HG03060 (cell line): ENCODE measurements around the gene BCL6B.

Experiments used
- ATAC-seq: cut with Tn5 transposase; IDR thresholded peaks from one replicate; pipeline ENCODE4 v1.9.1; 2021; ENCODE audit warnings: low read depth, moderate number of reproducible peaks; ENCODE audit not compliant: unreplicated experiment

The BCL6B gene

DNA sequence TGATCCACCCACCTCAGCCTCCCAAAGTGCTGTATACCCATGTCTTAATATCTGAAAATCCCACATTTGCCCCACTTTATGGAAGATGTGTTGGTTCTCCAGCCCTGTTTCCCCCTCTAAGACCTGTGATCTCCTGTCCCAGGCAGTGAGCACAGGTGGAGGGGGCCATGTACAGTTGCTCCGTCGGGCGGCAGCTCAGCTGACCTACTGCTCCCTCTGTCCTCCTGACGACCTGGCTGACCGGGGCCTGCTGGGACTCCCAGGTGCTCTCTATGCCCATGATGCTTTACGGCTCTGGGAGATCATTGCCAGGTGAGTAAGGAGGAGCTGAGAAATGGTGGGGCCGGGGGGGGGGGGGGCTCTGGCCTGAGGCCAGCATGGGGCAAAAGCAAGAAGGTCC, 17.1 kb upstream of the BCL6B start:
- ATAC-seq, result no peak

DNA sequence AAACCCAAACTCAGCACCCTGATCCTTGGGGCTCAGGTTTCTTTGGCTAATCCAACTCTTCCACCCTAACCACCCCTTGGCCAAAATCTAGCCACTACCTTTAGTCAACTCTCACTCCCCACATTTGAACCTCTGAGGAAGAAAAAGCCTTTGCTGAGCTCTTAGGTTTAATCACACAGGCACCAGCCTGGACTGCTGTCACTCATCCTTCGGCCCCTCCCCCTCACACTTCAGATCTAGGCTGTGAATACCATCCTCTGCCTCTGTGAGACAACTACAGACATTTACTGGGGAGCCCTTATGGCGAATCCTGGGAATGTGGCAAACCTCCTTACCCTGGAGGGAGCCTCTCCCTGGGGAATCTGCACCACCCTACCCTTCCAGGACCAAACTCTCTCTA, 15.7 kb upstream of the BCL6B start:
- no peak for ATAC-seq

DNA sequence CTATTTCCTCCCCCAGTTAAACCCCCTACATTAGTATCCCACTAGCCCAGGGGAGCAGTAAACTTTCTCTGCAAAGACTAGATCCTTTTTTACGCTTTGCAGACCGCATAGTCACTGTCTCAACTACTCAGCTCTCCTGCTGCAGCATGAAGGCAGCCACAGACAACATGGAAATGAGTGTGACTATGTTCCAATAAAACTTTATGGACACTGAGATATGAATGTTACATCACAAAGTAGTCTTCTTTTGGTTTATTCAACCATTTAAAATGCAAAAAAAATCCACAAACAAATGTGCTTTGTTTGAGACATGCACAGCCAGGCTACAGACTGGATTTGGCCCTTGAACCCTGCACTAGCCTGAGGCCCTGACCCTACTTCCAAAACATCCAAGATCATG, 12.3 kb upstream of the BCL6B start:
- ATAC-seq, result no peak

DNA sequence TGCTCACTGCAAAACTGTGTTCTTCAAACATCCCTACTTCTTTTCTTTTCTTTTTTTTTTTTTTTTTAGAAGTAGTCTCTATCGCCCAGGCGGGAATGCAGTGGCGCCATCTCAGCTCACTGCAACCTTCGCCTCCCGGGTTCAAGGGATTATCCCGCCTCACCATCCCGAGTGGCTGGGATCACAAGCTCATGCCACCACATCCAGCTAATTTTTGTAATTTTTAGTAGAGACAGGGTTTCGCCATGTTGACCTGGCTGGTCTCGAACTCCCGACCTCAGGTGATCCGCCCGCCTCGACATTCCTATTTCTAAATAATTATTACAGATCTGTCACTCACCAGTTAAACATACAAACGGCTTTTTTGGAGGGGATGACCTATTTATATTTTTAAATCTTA, 11.4 kb upstream of the BCL6B start:
- ATAC-seq, result no peak

DNA sequence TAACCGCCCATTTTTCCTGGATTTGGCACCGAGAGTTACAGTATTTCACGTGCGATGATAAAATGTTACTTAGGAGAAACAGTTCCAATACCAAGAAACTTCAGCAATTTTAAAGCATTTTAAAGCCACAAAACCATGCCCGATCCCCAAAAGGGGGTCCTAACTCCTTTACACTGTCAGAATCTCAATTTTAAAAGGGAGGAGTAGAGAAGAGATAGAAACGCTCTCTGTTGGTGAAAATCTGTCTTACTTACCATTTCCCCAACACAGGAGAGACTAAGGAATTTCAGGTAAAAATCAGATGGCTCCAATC, 11.0 kb upstream of the BCL6B start:
- ATAC-seq, result no peak

DNA sequence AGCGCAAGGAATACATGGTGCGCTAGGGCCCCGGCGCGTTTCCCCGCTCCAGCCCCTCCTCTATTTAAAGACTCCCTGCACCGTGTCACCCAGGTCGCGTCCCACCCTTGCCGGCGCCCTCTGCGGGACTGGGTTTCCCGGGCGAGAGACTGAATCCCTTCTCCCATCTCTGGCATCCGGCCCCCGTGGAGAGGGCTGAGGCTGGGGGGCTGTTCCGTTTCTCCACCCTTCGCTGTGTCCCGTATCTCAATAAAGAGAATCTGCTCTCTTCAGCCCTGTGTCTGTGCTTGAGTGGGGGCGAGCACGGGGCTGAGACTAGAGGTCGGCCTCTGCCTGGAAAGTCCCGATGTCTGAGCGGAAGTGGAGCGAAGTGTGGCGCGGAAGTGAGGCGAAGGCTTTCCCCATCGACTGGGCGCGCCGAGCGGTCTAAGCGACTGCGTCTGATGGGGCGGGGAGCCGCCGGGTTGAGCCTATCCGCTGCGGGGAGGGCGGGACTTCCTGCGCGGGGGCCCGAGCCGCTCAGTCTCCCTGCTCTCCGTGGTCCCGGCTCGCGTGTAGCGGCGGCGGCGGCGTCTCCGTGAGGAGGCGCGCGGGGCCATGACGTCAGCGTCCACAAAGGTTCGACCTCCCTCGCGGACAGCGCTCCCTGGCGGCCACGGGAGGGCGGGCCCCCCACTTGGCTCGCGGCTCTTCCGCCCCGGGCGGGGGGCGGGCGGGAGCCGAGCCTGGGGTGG, 8.4 kb upstream of the BCL6B start:
- ATAC-seq, result peak; percentile 74

DNA sequence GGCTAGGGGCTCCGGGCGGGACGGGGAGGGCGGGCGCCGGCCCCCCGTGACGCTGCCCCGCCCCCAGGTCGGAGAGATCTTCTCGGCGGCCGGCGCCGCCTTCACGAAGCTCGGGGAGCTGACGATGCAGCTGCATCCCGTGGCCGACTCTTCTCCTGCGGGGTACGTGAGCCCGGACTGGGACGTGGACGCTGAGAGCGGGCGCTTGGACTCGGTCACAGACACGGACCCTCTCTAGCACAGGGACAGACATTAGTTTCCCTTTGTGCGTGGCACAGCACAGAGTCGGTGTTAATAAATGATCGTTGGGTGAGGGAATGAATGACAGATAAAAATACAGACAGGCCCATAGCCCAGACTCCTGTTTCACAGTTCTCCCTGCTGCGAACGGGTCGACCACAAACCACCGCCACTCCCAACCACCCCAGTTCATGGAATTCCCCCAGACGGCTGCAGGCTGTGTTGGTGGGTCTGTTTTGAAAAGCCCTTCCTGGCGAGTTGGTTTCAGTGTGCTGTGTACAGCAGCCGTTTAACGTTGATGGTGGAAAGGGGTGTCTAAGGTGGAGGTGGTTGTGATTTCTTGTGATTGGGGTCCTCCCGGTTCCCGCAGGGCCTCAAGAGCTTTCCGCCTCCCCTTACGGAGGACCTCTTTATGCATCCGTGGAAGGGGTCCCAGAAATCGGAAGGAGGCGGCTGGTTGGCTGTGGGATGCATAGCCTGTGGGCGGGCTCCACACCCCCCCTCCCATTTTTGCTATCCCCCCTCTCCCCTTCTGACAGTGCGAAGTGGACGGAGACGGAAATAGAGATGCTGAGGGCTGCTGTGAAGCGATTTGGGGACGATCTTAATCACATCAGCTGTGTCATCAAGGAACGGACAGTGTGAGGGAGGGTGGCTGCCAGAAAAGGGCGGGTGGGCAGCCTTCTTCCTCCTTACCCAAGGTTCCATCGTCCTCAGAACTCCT, 7.6 kb upstream of the BCL6B start:
- ATAC-seq, result peak; percentile 19

DNA sequence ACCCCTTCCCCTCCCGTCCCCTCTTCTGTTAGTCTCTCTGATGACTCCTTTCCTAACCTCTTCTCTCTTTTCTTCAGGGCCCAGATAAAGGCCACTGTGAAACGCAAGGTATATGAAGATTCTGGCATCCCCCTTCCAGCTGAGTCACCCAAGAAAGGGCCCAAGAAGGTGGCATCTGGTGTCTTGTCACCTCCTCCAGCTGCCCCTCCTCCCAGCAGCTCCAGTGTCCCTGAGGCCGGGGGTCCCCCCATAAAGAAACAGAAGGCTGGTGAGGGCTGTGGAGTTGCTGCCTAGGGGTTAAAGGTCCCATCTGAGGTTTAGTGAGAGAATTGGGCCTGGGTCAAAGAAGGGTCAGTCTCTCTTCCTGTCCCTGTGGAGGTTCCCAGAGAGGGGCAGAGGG, 6.4 kb upstream of the BCL6B start:
- ATAC-seq, result no peak

DNA sequence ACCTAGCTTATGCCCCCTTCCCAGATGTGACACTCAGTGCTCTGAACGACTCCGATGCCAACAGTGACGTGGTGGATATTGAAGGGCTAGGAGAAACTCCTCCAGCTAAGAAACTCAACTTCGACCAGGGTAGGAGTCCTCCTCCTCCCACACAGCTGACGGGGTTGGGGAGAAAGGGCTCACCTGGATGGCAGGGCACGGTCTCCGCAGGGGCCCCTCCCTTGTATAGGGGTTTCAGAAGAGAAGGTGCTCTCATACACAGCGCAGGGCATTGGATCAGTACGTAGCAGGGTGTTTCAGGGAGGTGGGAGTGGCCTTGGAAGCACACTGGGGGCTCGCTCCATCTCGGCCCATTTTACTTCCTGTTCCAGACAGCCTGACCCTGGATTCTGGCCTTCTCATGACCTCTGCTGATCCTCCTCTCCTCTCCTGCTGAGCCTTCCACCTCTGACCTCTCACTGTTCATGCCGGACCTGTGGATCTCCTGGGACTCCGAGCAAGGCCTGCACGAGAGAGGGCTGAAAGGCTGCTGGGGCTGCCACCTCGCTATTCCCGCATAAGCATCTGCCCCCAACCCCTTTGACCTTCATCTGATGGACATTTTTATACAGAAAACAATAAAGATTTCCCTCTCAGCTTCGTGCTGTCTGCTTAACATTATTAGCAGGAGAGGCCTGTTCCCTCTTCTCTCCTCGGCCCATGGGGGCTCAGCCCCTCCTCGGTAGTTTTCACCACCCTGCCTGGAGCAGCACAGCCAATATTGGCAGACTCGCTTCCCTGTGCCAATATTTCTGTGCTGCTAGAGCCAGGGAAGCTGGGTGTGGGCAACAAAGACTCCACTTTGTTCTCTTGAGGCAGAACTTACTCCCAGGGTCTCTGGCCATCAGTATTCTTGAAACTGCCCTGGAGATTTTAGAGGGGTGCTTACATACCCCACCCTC, 5.7 kb upstream of the BCL6B start:
- ATAC-seq, result no peak

DNA sequence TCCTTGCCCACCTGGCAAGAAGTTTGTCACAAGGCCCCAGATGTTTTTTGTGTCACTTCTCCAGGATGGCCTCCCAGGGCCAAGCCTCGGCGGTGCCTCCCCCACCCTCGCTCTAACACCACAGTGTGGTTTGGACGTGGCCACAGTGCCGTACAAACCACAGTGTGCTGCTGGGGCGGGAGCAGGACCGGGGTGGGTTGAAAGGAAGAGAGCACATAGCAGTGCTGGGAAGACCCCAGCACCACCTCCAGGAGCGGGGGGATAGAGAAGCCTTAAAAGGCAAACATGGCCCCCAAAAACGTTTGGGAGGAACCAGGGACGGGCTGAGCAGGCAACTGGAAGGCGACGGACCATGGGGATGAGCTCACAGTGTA, 5.0 kb upstream of the BCL6B start:
- no peak for ATAC-seq

DNA sequence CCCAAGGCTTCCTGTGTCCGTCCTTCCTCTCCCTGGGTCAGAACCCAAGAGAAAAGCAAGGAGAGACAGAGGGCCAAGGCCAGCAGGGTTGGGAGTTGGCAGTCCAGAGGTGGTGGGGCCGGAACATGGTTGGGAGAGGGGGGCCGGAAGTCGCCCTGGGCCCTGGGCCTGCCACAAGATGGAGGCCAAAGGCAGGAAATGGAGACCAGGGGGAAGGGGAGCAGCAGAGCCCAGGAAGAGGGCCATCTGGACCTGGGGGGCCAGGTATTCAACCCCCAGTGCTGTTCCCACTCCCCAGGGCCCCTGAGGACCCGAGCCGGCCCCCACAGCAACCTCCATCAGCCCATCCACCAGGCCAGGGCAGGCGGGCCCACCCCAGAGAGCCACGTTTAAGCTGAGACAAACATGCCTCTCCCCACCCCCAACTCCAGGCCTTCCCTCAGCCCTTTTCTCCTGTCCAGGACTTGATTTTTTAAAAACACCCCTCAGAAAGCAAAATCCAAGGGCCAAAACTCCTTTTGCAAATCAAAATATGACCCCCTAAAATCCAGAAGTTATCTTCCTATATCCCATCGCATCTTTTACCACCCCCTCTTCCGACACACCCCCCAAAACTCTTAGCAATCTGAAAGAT, 4.4 kb upstream of the BCL6B start:
- no peak for ATAC-seq

DNA sequence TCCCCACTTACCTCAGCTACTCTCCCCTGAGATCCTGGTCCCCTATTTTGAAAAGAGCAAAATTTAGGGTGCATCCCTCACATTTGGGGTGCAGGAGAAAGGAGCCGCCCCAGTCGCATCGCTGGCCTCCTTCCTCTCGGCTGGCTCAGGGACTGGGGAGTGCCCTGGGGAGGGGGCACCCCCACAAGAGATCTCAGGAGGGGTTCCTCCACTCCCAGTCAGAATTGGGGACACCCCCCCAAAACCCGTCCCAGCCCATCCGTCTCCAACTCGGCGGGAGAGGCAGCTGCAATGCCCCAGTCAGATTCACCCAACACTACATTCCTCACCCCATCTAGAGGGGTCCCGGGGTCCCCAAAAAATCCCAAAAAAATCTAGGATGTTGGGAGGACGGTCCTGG, 3.5 kb upstream of the BCL6B start:
- no peak for ATAC-seq

DNA sequence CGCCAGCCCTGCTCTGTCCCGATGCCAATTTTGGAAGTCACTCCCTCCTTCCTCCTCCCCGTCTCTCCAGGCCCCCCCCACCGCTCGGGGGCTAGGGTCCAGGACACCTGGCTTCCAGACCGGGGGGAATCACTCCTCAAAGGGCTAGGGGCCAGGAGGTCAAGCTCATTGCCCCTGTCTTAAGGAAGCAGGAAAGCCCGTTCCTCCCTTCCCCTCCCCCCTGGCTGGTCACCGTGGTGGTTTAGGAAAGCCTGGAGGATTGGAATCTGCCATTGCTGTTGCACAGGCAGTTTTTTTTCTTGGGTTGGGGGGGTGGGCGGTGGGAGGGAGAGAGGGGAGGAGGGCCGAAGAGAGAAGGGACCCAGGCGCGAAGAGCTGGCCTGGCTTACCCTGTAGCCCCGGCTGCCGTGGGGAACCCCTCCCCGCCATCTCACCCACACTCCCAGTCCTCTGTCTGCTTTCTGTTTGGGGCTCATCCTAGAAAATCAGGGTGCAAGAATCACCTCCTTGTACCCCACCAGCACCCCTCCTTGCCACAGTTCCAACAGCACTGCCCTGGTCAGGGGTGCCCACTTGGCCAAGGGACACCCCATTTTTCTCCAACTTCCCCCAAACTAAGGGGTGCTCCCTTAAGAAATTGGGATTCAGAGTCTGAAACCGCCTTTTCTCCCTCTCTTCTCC, 2.9 kb upstream of the BCL6B start:
- no peak for ATAC-seq

DNA sequence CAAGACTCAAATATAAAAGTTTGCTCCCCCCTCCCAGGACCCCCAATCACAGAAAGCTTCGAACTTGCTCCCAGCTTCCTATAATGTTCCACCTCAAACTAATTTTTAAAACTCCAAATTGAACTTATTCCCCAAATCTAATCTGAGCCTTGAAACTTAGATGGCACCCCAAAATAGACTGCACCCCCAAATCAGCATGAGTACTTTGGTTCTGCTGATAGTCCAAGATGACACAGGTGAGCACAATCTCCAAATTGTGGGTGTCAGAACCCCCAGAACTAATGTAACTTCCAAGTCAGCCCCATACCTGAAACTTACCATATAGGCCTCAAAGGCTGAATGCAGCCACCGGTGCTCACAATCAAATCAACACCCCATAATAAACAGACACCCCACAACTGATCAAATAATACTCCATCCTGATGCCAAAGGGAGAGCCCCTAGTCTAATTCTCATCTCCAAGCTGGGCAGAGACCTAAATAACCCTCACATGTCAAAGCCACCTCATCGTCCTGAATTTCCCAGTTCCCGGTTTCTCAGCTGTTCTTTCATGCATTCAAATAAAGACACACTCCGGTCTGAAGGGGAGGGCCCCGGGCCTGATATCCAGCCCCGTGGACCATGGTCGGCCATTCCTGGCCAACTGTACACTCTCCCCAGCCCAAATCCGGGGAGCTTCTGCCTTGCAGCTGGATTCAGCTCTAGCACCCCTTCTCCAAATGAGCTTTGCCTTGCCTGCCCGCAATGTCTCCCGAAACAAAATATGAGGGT, 1.8 kb upstream of the BCL6B start:
- no peak for ATAC-seq

DNA sequence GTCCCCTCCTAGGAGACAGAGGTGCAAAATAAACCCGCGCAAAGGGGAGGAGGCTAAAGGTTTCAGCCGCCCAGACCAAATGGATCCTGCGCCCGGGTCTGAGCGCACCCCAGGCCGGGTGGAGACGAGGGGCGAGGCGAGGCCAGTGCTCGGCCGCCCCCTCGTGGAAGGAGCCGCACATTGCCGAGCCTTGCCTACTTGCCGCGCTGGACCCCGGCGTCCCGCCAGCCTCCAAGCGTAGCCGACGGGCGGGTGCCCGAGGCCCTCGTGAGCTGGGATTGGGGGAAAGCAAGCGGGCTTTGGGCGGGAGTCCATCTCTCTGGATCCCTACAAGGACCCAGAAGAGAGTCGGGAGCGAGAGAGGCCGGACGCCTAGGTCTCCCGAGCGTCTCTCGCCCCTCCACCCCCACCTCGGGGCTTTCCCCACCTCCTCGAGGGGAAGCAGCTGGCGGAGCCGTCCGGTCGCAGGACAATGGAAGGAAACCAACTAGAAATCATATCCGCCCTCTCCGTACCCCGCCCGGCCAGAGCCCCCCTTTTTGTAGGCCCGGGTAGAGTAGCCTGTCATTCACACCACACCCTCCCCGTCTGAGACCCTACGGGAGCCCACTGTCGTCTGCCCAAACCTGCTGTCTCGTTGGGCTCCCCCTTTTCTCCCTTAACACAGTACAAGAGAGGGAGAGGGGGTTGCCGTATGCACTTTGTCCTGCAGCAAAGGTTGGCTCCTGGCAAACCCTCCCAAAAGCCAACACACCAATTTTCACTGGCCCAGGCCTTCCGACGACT, 664 bp upstream of the BCL6B start:
- ATAC-seq, result peak; percentile 46

DNA sequence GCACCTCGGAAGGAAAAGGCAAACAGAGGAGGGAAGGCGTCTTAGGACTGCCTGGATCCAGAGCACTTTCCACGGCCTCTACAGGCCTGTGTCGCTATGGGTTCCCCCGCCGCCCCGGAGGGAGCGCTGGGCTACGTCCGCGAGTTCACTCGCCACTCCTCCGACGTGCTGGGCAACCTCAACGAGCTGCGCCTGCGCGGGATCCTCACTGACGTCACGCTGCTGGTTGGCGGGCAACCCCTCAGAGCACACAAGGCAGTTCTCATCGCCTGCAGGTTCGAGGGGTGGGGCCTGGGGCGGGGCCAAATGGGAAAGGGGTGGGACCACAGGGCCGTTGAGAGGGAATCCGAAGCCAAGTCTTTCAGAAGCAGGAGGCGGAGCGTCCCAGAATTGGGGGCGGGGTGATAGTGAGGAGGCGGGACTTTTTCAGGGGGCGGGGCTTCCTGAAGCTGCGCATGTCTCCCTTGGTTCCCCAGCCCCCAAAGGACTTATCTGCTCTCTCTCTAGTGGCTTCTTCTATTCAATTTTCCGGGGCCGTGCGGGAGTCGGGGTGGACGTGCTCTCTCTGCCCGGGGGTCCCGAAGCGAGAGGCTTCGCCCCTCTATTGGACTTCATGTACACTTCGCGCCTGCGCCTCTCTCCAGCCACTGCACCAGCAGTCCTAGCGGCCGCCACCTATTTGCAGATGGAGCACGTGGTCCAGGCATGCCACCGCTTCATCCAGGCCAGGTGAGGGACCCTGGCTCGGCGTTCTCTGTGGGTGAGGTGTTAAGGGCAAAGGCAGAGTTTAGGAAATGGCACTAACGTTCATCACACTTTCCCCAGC, 939 bp downstream of the BCL6B start:
- ATAC-seq, result no peak

DNA sequence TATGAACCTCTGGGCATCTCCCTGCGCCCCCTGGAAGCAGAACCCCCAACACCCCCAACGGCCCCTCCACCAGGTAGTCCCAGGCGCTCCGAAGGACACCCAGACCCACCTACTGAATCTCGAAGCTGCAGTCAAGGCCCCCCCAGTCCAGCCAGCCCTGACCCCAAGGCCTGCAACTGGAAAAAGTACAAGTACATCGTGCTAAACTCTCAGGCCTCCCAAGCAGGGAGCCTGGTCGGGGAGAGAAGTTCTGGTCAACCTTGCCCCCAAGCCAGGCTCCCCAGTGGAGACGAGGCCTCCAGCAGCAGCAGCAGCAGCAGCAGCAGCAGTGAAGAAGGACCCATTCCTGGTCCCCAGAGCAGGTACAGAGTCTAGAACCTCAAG, 1.5 kb downstream of the BCL6B start:
- no peak for ATAC-seq

DNA sequence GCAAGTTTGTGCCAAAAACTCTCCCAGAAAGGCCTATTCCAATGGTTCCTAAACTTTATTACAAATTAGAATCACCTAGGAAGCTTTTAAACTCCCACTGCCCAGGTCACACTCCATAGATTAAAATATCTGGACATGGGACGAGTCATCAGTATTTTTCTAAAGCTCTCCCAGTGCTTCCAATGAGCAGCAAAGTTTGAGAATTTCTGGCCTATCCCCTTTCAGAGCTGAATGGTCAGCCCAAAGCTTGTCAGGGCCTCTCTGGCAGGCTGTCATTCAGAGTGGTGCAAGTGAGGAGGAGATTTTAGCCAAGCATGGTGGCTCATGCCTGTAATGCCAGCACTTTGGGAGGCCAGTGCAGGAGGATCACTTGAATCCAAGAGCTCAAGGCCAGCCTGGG, 2.4 kb downstream of the BCL6B start:
- no peak for ATAC-seq
